ENCODE data around the gene AGAP3.

The AGAP3 gene

DNA sequence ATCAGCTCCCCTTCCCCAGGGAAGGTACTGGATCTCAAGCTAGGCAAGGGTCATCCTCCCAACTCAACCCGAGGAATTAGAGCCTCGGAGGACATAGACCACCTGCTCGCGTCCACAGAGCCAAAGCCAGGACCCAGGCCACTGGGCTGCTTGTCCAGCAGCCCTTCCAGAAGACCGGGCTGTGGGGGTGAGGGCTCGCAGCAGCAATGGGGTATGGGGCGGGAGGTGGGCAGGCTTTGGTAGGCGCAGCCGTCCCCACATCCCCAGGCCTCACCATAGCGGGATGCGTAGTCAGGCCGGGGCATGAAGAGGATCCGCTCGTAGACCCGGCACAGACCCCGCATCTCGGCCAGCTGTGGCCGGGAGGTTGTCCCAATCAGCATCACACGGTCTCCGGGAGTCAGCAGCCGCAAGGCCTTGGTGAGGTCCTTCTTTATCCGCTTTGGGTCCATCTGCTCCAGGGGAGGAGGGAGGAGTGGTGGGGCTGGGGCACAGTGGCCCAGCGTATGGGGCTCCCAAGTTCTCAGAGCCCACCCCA lies 105.8 kb downstream of the AGAP3 start:
- DNase-seq: no peak

DNA sequence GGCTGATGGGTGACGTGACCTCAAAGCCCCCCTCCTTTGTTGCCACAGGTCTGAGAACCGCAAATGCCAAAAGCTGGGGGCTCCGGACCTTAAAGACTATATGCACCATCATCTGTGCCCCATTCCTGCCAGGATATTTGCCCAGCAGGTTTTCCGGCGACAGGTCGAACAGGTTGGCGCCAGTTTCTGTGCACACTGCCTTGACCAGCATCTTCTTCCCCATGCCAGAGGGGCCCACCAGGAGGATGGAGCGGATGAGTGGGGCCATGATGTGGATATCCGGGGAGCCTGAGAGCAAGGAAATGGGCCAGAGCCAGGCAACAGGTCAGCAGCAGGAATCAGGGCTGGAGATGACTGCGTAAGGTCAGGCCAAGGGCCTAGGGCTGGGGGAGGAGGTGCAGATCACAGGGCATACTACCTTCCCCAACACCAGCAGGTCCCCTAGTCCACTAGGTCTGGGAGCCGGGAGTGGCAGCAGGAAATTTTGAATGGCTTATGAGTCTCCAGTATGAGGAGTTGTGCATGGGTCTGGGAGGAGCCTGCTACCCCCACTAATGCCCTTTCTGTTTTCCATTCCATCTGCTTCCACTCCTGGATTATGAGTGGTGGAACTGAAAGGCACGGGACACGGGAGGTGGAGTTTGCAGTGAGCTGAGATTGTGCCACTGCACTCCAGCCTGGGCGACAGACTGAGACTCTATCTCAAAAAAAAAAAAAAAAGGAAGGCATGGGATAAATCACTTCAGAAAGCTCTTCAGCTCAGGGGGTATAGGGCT lies 107.1 kb downstream of the AGAP3 start:
- DNase-seq: no peak

Data from kidney glomerular epithelial cell (primary cell).